Prostate gland (tissue), 2 donors: ENCODE measurements around the gene MXD4. TPM values are rescaled to one million over a fixed set of nuclear protein-coding genes. Genes with fewer than 3 reads are reported as not detected.

Experiments
- DNase-seq: peaks from one replicate; pipeline ENCODE4 v3.0.0-alpha.2; 2019; ENCODE audit warnings: low spot score
- H3K27ac ChIP-seq, 2 donors: fragments of 200-600 bp; sonication (generic); 2 replicates each; pipeline ENCODE4 v1.5.1; 2017 to 2019
- H3K27me3 ChIP-seq: fragments of 200-600 bp; sonication (generic); replicated peaks from 2 replicates; pipeline ENCODE4 v1.5.1; 2019; ENCODE audit not compliant: insufficient read depth
- H3K36me3 ChIP-seq, 2 donors: fragments of 200-600 bp; sonication (generic); 1 replicate in 1 of 2; 2 replicates in 1 of 2; pipeline versions ENCODE4 v1.5.1 to v1.8.1; 2017 to 2019
- H3K4me1 ChIP-seq: fragments of 200-600 bp; sonication (generic); replicated peaks from 2 replicates; pipeline ENCODE4 v1.5.1; 2019
- H3K4me3 ChIP-seq, 2 donors: fragments of 200-600 bp; sonication (generic); 2 replicates each; pipeline ENCODE4 v1.5.1; 2017 to 2019
- H3K9me3 ChIP-seq: fragments of 200-600 bp; sonication (generic); 2 replicates; pipeline ENCODE4 v1.5.1; 2017
- CTCF ChIP-seq, 4 experiments: fragments of 200-600 bp in 2 of 4; fragments of 450-650 bp in 2 of 4; sonication (generic) in 2 of 4; IDR thresholded peaks; 1 replicate in 3 of 4; 2 replicates in 1 of 4; pipeline ENCODE4 v1.5.1; 2016 to 2019; ENCODE audit warnings: antibody characterized with exemption in 4 of 4, mild to moderate bottlenecking in 2 of 4, moderate library complexity in 2 of 4
- POLR2A ChIP-seq: fragments of 450-650 bp; IDR thresholded peaks from one replicate; pipeline ENCODE4 v1.6.1; 2016; ENCODE audit warnings: antibody characterized with exemption, mild to moderate bottlenecking
- POLR2AphosphoS5 ChIP-seq: sonication (generic); formaldehyde crosslinking; IDR thresholded peaks from one replicate; pipeline ENCODE4 v1.6.1; 2017; ENCODE audit warnings: antibody characterized with exemption
- whole genome bisulfite sequencing: methylation state at CpG from one replicate; pipeline ENCODE4 v1.1.5; 2018; 5-methylcytosine and 5-hydroxymethylcytosine counted together
- intact Hi-C: fragments of 100-400 bp; cut with DNase I; formaldehyde crosslinking; loops from one replicate; pipeline ENCODE4 v1.14.2; 2022
- total RNA-seq, 2 donors: library from RNA; depleted of rRNA; stranded (reverse); fragments of >200 nt; gene quantifications; one replicate each; pipeline ENCODE4 v1.1.0, GENCODE V29; 2016

Gene MXD4
- total RNA-seq, 2 donors from 2014 or later, result 63.4 to 81.1 TPM

- Histone ChIP-seq H3K9me3 (no peaks in the 10 kb centered on the region), H3K27me3 (no peaks in the 10 kb centered on the region), H3K4me1 (peaks cover 46% of the 10 kb centered on the region), H3K27ac (peak overlapping the region; percentile 92 to 94), H3K36me3 (peaks cover 7 to 17% of the 10 kb centered on the region in 2 donors), H3K4me3 (no peak overlapping the region)
- 66% methylated on average over 31 of the region's 32 CpGs for WGBS
- TF ChIP-seq POLR2AphosphoS5, result no peak
- TF ChIP-seq POLR2A, result no peak
- TF ChIP-seq CTCF (IDR thresholded peaks at IDR 0.05), result no peak
- peak; percentile 4 for DNase-seq
- intact Hi-C loops, result no loop called here
Observed at GRCh38 chr4:2254665-2255500, 7.0 kb downstream of the MXD4 start.

GRCh38 chr4:2253160-2254084, 8.5 kb downstream of the MXD4 start:
- Histone ChIP-seq H3K36me3 (peaks cover 10 to 14% of the 10 kb centered on the region in 2 donors), H3K4me1 (peaks cover 33% of the 10 kb centered on the region)
- intact Hi-C loops, result no loop called here

GRCh38 chr4:2252530-2253091, 9.3 kb downstream of the MXD4 start:
- 75% methylated on average over 11 of the region's 12 CpGs for WGBS
- peak; percentile 3 for DNase-seq

More at GRCh38 chr4:2253160-2254084, 8.5 kb downstream of the MXD4 start:
- Histone ChIP-seq H3K4me3 (no peak overlapping the region), H3K27me3 (no peaks in the 10 kb centered on the region), H3K9me3 (no peaks in the 10 kb centered on the region), H3K27ac (no peak overlapping the region)
- peak; percentile 2 for DNase-seq
- 74% methylated on average over 32 of the region's 32 CpGs for WGBS
- TF ChIP-seq POLR2AphosphoS5 (no peak), POLR2A (no peak), CTCF (IDR thresholded peaks at IDR 0.05) (no peak)

More at GRCh38 chr4:2252530-2253091, 9.3 kb downstream of the MXD4 start:
- Histone ChIP-seq H3K4me3 (no peak overlapping the region), H3K9me3 (no peaks in the 10 kb centered on the region), H3K4me1 (peaks cover 27% of the 10 kb centered on the region), H3K36me3 (peaks cover 10 to 14% of the 10 kb centered on the region in 2 donors), H3K27ac (no peak overlapping the region), H3K27me3 (no peaks in the 10 kb centered on the region)
- TF ChIP-seq POLR2A, result no peak
- no peak for TF ChIP-seq CTCF (IDR thresholded peaks at IDR 0.05)
- intact Hi-C loops, result no loop called here
